ENCODE data around the gene KDM4C. TPM values are rescaled to one million over a fixed set of nuclear protein-coding genes. Genes with fewer than 3 reads are reported as not detected.

The KDM4C gene
- total and polyA plus RNA-seq, 2 of the 8 experiments (the other 6 are each of a cell fraction or from before 2014, with no cell fraction given), result 13.0 to 26.1 TPM

DNA sequence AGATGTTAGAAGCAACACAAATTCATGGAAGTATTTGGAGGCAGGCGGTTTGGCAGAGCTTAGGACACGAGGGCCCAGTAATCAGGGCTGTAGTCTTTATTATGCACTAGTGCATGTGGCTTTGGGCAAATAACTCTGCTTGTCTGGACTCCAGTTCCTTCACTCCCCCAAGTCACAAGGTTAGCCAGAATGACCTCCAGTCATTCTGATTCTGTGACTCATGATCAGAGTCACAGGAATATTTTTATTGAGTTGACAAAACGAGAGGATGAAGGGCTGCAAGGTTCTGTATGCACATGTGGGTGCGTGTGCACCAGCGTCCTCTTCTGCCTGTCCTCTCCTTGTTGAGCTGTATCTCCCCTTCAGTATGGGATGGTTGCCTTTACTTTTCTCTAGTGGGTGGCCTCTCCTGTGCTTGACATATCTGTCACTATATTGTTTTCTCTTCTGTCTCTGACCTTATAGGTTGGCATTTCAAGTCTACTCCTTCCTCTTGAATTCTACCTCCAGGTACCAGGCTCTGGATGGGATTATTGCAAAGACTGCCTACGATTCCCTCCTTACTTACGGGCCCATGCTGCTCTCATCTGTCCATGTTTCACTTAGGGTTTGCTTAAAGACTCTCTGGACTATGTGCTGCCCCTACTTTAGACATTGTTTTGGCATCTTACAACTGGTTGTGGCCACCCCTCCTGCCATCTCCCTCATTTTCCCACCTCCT, 94.6 kb downstream of the KDM4C start (continued):
- TF ChIP-seq KDM5A (IDR thresholded peaks at IDR 0.05; ENCODE audit: low read length), result no peak
- TF ChIP-seq EZH2 (IDR thresholded peaks at IDR 0.05; ENCODE audit: low read depth, low read length, severe bottlenecking), result no peak
- no peak for TF ChIP-seq NRF1 (IDR thresholded peaks at IDR 0.05; ENCODE audit: low read depth, low read length)
- TF ChIP-seq RBBP5 (IDR thresholded peaks at IDR 0.05; ENCODE audit: borderline replicate concordance, low read depth, low read length), result no peak
- TF ChIP-seq HDAC6 (IDR thresholded peaks at IDR 0.05; ENCODE audit: low read depth, low read length), result no peak
- no peak for TF ChIP-seq RAD21 (IDR thresholded peaks at IDR 0.05 in 1 of 2, conservative IDR thresholded peaks at IDR 0.05 in 1 of 2; ENCODE audit: low read depth in 2 of 2, low read length in 2 of 2)
- no peak for TF ChIP-seq BCL11A (IDR thresholded peaks at IDR 0.05; ENCODE audit: low read depth in 2 of 2, low read length in 2 of 2)

Measured in H1 (cell line).